Fibroblast of lung (primary cell): ENCODE data around the gene GINS1. TPM values are rescaled to one million over a fixed set of nuclear protein-coding genes. Genes with fewer than 3 reads are reported as not detected.

Source experiments
- DNase-seq, 2 donors: peaks; one replicate each; pipeline versions ENCODE4 v3.0.0 to v3.0.0-alpha.2; 2010; ENCODE audit warnings: low read depth in 2 of 2
- H2AFZ ChIP-seq: 2 replicates; pipeline ENCODE4 v1.5.1; 2012; ENCODE audit warnings: low read length, control low read depth, inconsistent platforms
- H3K27ac ChIP-seq: 2 replicates; pipeline ENCODE4 v1.5.1; 2011; ENCODE audit warnings: low read length, control low read depth; ENCODE audit not compliant: insufficient read depth
- H3K27me3 ChIP-seq: 2 replicates; pipeline ENCODE4 v1.5.1; 2011; ENCODE audit warnings: mild to moderate bottlenecking, low read length; ENCODE audit not compliant: control insufficient read depth, insufficient read depth
- H3K36me3 ChIP-seq: 2 replicates; pipeline ENCODE4 v1.5.1; 2011; ENCODE audit warnings: low read length; ENCODE audit not compliant: control insufficient read depth, insufficient read depth
- H3K4me1 ChIP-seq: 2 replicates; pipeline ENCODE4 v1.5.1; 2011; ENCODE audit warnings: low read length; ENCODE audit not compliant: control insufficient read depth, insufficient read depth; ENCODE audit errors: extremely low read depth
- H3K4me2 ChIP-seq: 2 replicates; pipeline ENCODE4 v1.5.1; 2011; ENCODE audit warnings: low read length, control low read depth; ENCODE audit not compliant: insufficient read depth; ENCODE audit errors: extremely low read depth
- H3K4me3 ChIP-seq, 4 experiments: fragments of 200-600 bp in 1 of 4; sonication (generic) in 1 of 4; replicated peaks in 1 of 4; 2 replicates each; pipeline ENCODE4 v1.5.1; 2011 to 2016; ENCODE audit warnings: low read length in 4 of 4, low read depth in 3 of 4, mild to moderate bottlenecking in 3 of 4, control low read depth in 2 of 4, inconsistent platforms in 1 of 4, mixed read lengths in 1 of 4; ENCODE audit not compliant: insufficient read depth in 1 of 4; ENCODE audit errors: control extremely low read depth in 1 of 4
- H3K79me2 ChIP-seq: 2 replicates; pipeline ENCODE4 v1.5.1; 2012; ENCODE audit warnings: mild to moderate bottlenecking, low read length, inconsistent platforms; ENCODE audit not compliant: control insufficient read depth, insufficient read depth
- H3K9ac ChIP-seq: 2 replicates; pipeline ENCODE4 v1.5.1; 2011; ENCODE audit warnings: mild to moderate bottlenecking, low read length, control low read depth; ENCODE audit not compliant: insufficient read depth
- H3K9me3 ChIP-seq: 2 replicates; pipeline ENCODE4 v1.5.1; 2012; ENCODE audit warnings: low read depth, low read length; ENCODE audit not compliant: control insufficient read depth, insufficient read depth
- H4K20me1 ChIP-seq: 2 replicates; pipeline ENCODE4 v1.5.1; 2011; ENCODE audit warnings: low read length; ENCODE audit not compliant: control insufficient read depth, insufficient read depth; ENCODE audit errors: extremely low read depth
- CTCF ChIP-seq, 2 donors: IDR thresholded peaks in 1 of 2; conservative IDR thresholded peaks in 1 of 2; 1 replicate in 1 of 2; 2 replicates in 1 of 2; pipeline ENCODE4 v1.5.1; 2011 to 2012; ENCODE audit warnings: low read length in 2 of 2, control low read depth in 1 of 2, inconsistent platforms in 1 of 2, low read depth in 1 of 2, mild to moderate bottlenecking in 1 of 2
- EZH2 ChIP-seq: IDR thresholded peaks from 2 replicates; pipeline ENCODE4 v1.5.1; 2012; ENCODE audit warnings: low read length, control low read depth, mild to moderate bottlenecking; ENCODE audit errors: missing control alignments
- polyA plus RNA-seq, 2 donors: library from polyadenylated mRNA; depleted of rRNA in 1 of 2; stranded (reverse) in 1 of 2; unstranded in 1 of 2; fragments of >200 nt; gene quantifications; 2 replicates each; pipeline ENCODE4 v1.2.1, GENCODE V29; 2011 to 2012; ENCODE audit warnings: missing spikeins in 1 of 2
- total RNA-seq: library from RNA; depleted of rRNA; stranded (reverse); fragments of >200 nt; gene quantifications from 2 replicates; pipeline ENCODE4 v1.2.1, GENCODE V29; 2014

GINS1 gene
- total and polyA plus RNA-seq, 2 donors (not counting 1 experiment from before 2014, with no cell fraction given): 3.0 to 5.6 TPM

- Histone ChIP-seq H4K20me1 (no peaks in the 10 kb centered on the region), H3K27me3 (no peaks in the 10 kb centered on the region), H3K9ac (no peak overlapping the region), H3K27ac (no peak overlapping the region), H2AFZ (no peak overlapping the region), H3K4me3 (no peak overlapping the region), H3K9me3 (no peaks in the 10 kb centered on the region), H3K79me2 (no peaks in the 10 kb centered on the region), H3K4me2 (no peak overlapping the region), H3K4me1 (peaks cover 6% of the 10 kb centered on the region), H3K36me3 (no peaks in the 10 kb centered on the region)
- no peak for TF ChIP-seq EZH2
- TF ChIP-seq CTCF (conservative IDR thresholded peaks at IDR 0.05 in 1 of 2, IDR thresholded peaks at IDR 0.05 in 1 of 2; ENCODE audit: low read depth in 1 of 2, low read length in 2 of 2): no peak
- peak; percentile 20 to 24 for DNase-seq
Measured at GRCh38 chr20:25402583-25402982, 4.9 kb upstream of the GINS1 start.

DNA sequence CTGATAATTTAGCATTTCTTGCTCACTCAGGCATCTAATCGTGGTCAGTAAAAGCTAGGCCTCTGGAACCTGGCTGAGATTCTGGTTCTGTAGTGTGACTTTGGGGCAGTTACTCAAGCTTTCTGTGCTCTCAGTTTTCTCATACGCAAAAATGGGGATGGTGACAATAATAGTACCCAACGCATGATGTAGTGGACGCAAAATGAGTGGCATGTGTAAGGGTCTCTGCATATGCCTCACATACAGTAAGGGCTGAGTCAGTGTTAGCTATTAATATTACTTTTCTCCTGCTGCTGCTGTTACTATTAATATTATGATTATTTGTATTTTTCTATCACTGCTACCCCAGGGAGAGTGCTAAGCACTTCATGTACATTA lies 686 bp downstream of the GINS1 start:
- Histone ChIP-seq H4K20me1 (no peaks in the 10 kb centered on the region), H3K4me3 (peak overlapping the region; percentile 83 to 93 (median 84)), H3K4me1 (peaks cover 5% of the 10 kb centered on the region), H3K79me2 (peaks cover 30% of the 10 kb centered on the region), H3K27ac (peak overlapping the region; percentile 86), H3K9ac (peak overlapping the region; percentile 84), H3K9me3 (no peaks in the 10 kb centered on the region), H3K4me2 (peak overlapping the region; percentile 81), H2AFZ (peak overlapping the region; percentile 95), H3K36me3 (no peaks in the 10 kb centered on the region), H3K27me3 (no peaks in the 10 kb centered on the region)
- no peak for TF ChIP-seq CTCF (conservative IDR thresholded peaks at IDR 0.05 in 1 of 2, IDR thresholded peaks at IDR 0.05 in 1 of 2; ENCODE audit: low read depth in 1 of 2, low read length in 2 of 2)
- TF ChIP-seq EZH2: no peak
- no peak for DNase-seq

DNA sequence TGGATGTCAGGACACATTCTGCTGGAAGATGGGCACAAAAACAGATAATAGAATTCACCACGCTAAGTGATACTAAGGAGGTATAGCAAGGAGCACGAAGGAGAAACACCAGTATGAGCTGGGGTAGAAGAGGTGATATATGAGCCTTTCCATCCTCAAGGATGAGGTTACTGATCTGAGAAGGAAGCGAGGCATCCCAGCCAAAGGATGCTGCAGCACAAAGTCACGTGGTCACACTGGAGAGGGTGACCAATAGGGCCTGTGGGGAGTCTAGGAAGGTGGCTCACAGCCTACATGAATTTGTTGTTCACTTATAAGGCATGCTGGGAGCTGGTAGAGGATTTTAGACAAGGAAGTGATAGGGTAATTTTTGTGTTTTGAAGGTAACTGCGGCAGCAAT lies 1.4 kb downstream of the GINS1 start:
- Histone ChIP-seq H3K4me2 (peak overlapping the region; percentile 81), H3K4me3 (peak overlapping the region in 2 of 4 experiments; percentile 83 to 93), H3K9ac (no peak overlapping the region)

More for the DNA sequence above, 1.4 kb downstream of the GINS1 start:
- H2AFZ ChIP-seq: no peak overlapping the region
- TF ChIP-seq EZH2 (no peak), CTCF (conservative IDR thresholded peaks at IDR 0.05 in 1 of 2, IDR thresholded peaks at IDR 0.05 in 1 of 2; ENCODE audit: low read depth in 1 of 2, low read length in 2 of 2) (no peak)
- H3K9me3 ChIP-seq: no peaks in the 10 kb centered on the region
- no peak overlapping the region for H3K27ac ChIP-seq
- no peaks in the 10 kb centered on the region for H3K36me3 ChIP-seq
- H3K27me3 ChIP-seq: no peaks in the 10 kb centered on the region
- H4K20me1 ChIP-seq: no peaks in the 10 kb centered on the region
- peaks cover 30% of the 10 kb centered on the region for H3K79me2 ChIP-seq
- no peak for DNase-seq
- H3K4me1 ChIP-seq: peaks cover 5% of the 10 kb centered on the region
